ENCODE measurements around the gene GALK2.

DNA sequence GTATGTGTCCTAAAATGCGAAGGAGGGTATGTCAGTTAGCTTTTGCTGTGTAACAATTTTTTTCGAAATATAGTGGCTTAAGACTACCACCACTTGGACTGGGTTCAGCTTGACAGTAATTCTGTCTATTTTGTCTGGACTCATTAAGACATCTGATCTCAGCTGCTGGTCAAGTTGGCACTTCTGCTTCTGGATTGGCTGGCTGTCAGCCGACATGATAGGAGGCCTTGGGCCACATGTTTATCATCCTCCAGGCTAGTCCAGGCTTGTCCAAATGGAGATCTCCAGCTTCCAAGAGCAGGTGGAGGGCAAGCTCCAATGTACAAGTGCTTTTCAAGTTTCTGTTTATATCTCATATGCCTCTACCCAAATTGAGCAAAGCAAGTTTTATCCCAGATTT is 95.9 kb downstream of the GALK2 start:
- TF ChIP-seq ZNF449 (tag by site-specific recombination; IDR thresholded peaks at IDR 0.05) (no peak), ZNF664 (tag by site-specific recombination; IDR thresholded peaks at IDR 0.05) (no peak), TCF7L2 (IDR thresholded peaks at IDR 0.05; ENCODE audit: borderline replicate concordance, low read depth, low read length) (no peak), ZFP41 (tag by site-specific recombination; IDR thresholded peaks at IDR 0.05; ENCODE audit: borderline replicate concordance) (no peak), CTCF (tag by site-specific recombination; IDR thresholded peaks at IDR 0.05) (no peak)

Measured in HEK293 (cell line).